GM19193 (cell line): ENCODE measurements around the gene B3GAT2.

Experiments used
- POLR2A ChIP-seq: IDR thresholded peaks from 4 replicates; pipeline ENCODE4 v1.6.1; 2011; ENCODE audit not compliant: insufficient read depth, insufficient read length; ENCODE audit errors: extremely low read depth

B3GAT2 gene, protein sequence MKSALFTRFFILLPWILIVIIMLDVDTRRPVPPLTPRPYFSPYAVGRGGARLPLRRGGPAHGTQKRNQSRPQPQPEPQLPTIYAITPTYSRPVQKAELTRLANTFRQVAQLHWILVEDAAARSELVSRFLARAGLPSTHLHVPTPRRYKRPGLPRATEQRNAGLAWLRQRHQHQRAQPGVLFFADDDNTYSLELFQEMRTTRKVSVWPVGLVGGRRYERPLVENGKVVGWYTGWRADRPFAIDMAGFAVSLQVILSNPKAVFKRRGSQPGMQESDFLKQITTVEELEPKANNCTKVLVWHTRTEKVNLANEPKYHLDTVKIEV

GRCh38 chr6:70956451-70957283, at the start of gene B3GAT2:
B3GAT2 (minus strand) TSS chr6:70957060; CDS start chr6:70956429, 631 bp downstream.
- TF ChIP-seq POLR2A = no peak

DNA sequence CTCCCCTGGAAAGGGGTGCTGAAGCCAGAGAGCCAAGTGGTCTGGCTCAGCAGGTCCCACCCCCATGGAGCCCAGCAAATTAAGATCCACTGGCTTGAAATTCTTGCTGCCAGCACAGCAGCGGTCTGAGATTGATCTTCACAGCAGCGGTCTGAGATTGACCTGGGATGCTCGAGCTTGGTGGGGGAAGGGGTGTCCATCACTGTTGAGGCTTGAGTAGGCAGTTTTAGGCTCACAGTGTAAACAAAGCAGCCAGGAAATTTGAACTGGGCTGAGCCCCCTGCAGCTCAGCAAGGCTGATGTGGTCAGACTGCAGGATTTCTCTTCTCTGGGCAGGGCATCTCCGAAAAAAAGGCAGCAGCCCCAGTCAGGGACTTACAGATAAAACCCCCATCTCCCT, 41.3 kb upstream of the B3GAT2 start:
- TF ChIP-seq POLR2A = no peak

DNA sequence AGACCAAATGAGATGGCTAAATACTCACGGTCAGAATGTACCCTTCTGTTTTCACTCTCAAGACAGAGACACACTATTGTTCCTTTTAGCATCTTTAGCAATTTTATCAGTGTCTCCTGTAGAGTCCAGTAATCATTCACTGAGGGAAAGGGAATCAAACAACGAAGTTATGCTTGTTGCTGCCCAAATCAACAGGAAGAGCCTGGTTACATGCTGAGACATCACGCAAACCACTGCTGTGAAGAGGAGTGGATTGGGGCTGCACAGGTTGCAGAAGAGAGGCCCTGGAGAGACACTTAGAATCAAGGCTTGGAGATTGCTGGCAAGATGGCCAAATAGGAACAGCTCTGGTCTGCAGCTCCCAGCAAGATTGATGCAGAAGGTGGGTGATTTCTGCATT, 40.5 kb upstream of the B3GAT2 start:
- TF ChIP-seq POLR2A = no peak

- no peak for TF ChIP-seq POLR2A
These were observed 39.2 kb upstream of the B3GAT2 start for GRCh38 chr6:70996106-70996505.

DNA sequence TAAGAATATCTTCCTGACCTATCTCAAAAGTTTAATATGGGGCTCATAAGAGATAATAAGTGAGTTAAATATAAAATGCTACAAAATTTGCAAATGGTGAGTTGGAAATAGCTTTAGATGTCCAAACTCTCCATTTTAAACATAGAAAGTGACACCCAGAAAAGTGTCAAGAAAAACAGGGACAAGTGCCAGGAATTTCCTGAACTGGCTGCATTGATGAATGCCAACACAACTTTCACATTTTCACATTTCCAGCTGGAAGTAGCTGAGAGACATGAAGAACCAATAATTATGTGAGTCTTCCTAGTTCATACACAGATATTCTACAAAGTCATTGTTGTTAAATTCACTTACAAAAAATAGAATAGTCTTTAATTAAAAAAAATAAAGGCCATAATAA, 38.6 kb upstream of the B3GAT2 start:
- no peak for TF ChIP-seq POLR2A

GRCh38 chr6:70991253-70991652, 34.4 kb upstream of the B3GAT2 start:
- TF ChIP-seq POLR2A = no peak

- no peak for TF ChIP-seq POLR2A
These were observed 28.3 kb upstream of the B3GAT2 start for GRCh38 chr6:70985156-70985555.

GRCh38 chr6:70982747-70983146, 25.9 kb upstream of the B3GAT2 start:
- TF ChIP-seq POLR2A = no peak

- no peak for TF ChIP-seq POLR2A
These were observed 23.9 kb upstream of the B3GAT2 start for GRCh38 chr6:70980727-70981126.

DNA sequence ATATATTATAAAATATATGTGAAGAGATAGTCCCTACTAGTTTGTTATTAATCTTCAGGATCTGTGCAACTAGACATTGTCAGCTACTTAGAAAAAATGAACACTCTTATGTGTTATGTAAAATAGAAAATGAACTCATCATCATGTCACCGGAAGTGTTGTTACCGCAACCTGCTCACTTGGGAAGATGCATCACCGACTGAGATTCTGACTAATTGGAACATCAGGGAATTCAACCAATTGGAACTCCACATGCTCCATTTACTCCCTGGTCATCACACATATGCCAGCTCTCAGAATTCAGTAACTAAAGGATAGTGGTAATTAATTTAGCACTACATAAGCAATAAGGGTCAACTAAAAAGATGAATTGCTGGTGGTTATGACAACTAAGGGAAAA, 16.7 kb upstream of the B3GAT2 start:
- TF ChIP-seq POLR2A = no peak

GRCh38 chr6:70967049-70967448, 10.2 kb upstream of the B3GAT2 start:
- no peak for TF ChIP-seq POLR2A

DNA sequence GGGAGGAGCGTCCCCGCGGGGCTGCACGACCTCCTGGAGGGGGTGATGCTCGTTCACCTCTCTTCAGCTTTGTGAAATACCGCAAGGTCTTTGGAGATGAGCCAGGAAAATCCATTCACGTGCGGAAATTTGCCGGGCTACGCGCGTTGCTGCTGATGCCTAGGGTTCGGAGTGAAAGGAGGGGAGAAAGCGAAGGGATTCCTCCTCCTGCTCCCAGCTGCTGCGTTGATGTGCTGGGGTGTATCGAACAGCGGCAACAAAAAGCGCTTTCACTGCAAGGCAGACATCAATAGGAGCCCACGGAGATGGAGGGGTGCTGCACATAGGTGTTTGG, 391 bp upstream of the B3GAT2 start:
- no peak for TF ChIP-seq POLR2A

- no peak for TF ChIP-seq POLR2A
These were observed 739 bp downstream of the B3GAT2 start for GRCh38 chr6:70956191-70956450.

- no peak for TF ChIP-seq POLR2A
These were observed 1.2 kb downstream of the B3GAT2 start for GRCh38 chr6:70955441-70956190.

DNA sequence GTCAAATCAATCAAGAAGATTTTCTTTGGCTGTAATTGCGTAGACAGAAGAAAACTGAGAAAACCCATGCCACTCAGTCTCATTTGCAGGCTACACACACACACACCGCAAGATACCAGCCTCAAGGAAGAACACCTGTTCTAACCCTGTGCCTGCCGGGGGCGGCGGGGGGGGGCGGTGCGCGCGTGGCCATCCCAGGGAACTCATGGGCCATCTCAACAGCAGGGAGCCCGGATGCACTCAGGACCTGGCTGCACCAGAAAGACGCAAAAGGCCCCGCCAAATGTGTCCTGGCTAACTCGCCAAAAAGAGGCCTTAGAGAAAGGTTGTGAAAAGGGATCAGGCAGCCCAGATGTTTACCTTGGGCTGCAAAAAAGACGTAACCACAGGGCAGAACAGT, 2.1 kb downstream of the B3GAT2 start:
- no peak for TF ChIP-seq POLR2A

- TF ChIP-seq POLR2A = no peak
These were observed 2.7 kb downstream of the B3GAT2 start for GRCh38 chr6:70954176-70954575.

GRCh38 chr6:70952608-70953165, 4.2 kb downstream of the B3GAT2 start:
- no peak for TF ChIP-seq POLR2A

DNA sequence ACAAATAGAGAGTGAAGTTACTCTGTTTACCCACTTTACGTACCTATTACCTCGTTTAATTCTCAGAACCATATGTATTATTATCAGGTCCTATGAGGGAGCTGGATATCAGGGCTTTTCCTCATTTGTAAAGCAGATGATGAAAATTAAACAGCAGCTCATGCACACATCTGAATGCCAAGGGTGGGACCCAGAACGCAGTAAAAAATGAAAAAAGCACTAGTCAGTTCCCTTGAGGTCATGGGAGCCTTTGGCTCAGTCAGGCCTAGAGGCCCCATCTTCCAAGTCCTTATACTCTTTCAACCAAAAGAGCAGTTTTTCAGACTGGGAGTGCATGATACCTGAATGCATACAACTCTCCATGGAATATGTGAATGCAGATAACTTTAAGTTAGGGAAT, 23.0 kb downstream of the B3GAT2 start:
- no peak for TF ChIP-seq POLR2A
